Stimulated activated memory B cell treated with anti-CD40 and anti-IgM and Interleukin-4, amounts not matched to agents 10 μg/mL and 1 μg/mL and 100 μg/mL, for 72 hours (primary cell): ENCODE measurements around the gene TMEM184A.

Experiments used
- ATAC-seq: fragments of 150-1000 bp; cut with Tn5 transposase; 2 replicates; pipeline ENCODE4 v1.10.0; 2021
- H3K27ac Mint-ChIP-seq: one replicate; pipeline ENCODE4 v1.8.0; 2022; ENCODE audit warnings: mild to moderate bottlenecking, mixed read lengths
- H3K27me3 Mint-ChIP-seq: one replicate; pipeline ENCODE4 v1.8.0; 2022; ENCODE audit warnings: mixed read lengths
- H3K36me3 Mint-ChIP-seq: one replicate; pipeline ENCODE4 v1.8.0; 2022; ENCODE audit warnings: mixed read lengths
- H3K4me1 Mint-ChIP-seq: one replicate; pipeline ENCODE4 v1.8.0; 2022; ENCODE audit warnings: mixed read lengths
- H3K4me3 Mint-ChIP-seq: one replicate; pipeline ENCODE4 v1.8.0; 2022; ENCODE audit warnings: mild to moderate bottlenecking, moderate library complexity, mixed read lengths
- H3K9me3 Mint-ChIP-seq: one replicate; pipeline ENCODE4 v1.8.0; 2022; ENCODE audit warnings: mixed read lengths

The TMEM184A gene

DNA sequence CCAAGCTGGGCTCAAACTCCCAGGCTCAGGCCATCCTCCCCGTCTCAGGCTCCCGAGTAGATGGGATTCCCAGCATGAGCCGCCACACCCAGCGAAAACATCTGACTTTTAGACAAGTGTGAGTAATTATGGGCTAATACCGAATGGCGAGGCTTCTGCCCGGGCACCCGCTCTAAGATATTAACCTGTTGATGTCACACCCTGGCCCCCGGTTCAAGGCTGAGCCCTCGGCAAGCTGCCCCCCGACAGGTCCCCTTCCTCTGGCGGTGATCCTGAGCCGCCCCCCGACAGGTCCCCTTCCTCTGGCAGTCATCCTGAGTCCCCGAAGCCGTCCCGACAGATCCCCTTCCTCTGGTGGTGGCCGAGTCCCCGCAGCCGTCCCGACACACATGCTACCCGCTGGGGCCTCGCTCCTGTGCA is 8.6 kb upstream of the TMEM184A start:
- no peak overlapping the region for H3K4me3 Mint-ChIP-seq
- ATAC-seq, result no peak

DNA sequence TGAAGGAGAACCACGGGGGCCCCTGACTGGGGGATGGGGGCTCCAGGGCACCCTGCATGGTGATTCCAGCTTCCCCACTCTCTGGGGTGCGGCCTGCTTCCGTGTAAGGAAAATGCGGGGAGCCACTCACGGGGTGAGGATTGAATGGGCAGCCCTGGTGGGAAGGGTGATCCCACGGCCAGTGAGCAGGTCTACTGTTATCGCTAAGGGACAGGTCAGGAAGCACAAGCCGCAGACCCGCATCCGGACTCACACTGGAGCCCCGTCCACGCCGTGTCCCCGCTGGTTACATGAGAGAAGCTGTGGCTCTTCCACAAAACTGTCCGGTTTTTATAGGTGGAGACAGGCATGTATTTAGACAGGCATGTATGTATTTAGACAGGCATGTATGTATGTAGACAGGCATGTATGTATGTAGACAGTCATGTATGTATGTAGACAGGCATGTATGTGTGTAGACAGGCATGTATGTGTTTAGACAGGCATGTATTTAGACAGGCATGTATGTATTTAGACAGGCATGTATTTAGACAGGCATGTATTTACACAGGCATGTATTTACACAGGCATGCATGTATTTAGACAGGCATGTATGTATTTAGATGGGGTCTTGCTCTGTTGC is 8.1 kb upstream of the TMEM184A start:
- H3K4me3 Mint-ChIP-seq, result no peak overlapping the region
- H3K27me3 Mint-ChIP-seq, result peaks cover 28% of the 10 kb centered on the region

More for the DNA sequence above, 8.6 kb upstream of the TMEM184A start:
- Mint-ChIP-seq H3K36me3 (peaks cover 43% of the 10 kb centered on the region), H3K9me3 (no peaks in the 10 kb centered on the region), H3K27me3 (peaks cover 28% of the 10 kb centered on the region), H3K27ac (no peak overlapping the region), H3K4me1 (peaks cover 25% of the 10 kb centered on the region)

DNA sequence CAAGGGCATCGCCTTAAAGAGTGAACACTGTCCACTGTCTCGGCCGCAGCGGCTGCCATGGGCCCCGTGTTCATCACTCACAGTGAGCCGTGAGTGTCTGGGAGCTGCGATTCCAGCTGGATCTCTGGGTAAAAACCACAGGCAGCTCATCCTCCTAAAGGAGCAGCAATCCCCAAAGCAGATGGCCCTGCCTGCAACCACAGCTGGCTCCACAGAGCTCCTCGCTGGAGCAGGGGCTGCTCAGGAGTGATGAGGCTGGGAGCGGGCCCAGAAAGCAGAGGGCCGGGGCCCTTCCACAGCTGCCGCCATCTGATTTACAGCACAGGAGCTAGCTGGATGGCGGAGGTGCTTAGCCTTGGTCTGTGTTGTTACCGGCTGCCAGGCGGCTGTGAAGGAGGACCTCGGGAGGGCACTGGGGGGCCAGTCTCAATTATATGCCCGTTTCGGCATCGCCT is 6.6 kb upstream of the TMEM184A start:
- no peak for ATAC-seq
- Mint-ChIP-seq H3K4me1 (peaks cover 8% of the 10 kb centered on the region), H3K27ac (no peak overlapping the region), H3K36me3 (peaks cover 29% of the 10 kb centered on the region), H3K27me3 (peaks cover 28% of the 10 kb centered on the region), H3K4me3 (no peak overlapping the region), H3K9me3 (no peaks in the 10 kb centered on the region)

More for the DNA sequence above, 8.1 kb upstream of the TMEM184A start:
- H3K27ac Mint-ChIP-seq, result no peak overlapping the region
- no peak for ATAC-seq
- H3K4me1 Mint-ChIP-seq, result peaks cover 22% of the 10 kb centered on the region
- H3K36me3 Mint-ChIP-seq, result peaks cover 42% of the 10 kb centered on the region
- H3K9me3 Mint-ChIP-seq, result no peaks in the 10 kb centered on the region

DNA sequence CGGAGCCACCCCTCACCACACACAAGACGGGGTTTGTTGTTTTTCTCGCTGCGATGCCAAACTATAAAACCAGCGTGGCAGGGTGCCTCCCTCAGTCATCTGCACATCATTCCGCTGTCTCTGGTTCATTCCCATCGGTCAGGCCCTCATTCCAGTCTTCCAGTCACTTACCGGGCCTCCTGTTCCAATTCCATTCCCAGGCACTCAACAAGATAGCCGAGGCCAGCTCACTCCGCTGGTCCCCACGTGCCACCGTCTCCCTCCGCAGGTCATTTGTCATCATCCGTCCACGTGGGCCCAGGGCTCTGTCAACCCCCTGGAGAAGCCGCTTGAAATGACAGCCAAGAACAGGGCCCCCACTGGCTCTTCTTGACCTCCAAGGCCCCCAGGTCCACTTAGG is 6.1 kb upstream of the TMEM184A start:
- Mint-ChIP-seq H3K4me1 (peaks cover 2% of the 10 kb centered on the region), H3K27ac (no peak overlapping the region), H3K9me3 (no peaks in the 10 kb centered on the region), H3K4me3 (no peak overlapping the region), H3K27me3 (peaks cover 28% of the 10 kb centered on the region), H3K36me3 (peaks cover 24% of the 10 kb centered on the region)
- no peak for ATAC-seq

DNA sequence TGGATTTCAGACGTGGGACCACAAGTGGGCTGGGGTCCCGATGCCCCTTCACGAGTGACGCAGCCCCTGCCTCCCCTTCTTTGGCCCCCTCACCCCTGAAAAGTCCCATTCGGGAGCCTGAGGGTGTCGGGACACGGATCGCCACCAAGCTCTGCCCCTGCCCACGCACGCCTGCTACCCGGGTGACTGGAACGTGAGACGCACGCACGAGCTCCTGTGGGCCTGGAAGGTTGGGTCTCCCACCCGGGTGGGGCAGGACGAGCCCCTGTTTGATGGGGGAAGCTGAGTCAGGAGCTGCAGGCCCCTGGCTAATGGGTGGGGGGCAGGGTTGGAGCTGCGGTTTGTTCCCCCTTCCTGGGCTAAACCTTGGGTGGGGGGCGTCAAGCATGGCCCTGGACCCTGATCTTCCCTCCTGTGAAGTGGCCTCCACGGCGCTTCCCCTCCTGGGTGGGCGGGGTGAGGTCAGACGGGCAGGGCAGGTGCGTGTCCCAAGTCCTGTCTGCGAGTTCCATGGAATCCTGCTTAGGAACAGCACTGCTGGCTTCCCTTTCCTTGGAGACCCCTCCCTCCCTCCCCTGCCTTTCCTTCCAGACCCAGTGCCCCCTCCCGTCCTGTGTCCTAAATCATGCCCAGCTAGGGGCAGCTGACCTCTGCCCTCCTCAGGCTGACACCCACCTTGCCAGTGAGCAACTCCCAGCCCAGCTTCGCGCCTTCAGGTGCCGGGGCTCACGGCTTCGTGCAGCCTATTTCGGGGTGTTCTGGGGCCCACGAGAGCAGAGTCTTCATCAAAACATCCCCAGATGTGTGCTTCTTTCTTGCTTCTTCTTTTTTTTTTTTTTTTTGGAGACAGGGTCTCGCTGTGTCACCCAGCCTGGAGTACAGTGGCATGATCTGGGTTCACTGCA is 5.3 kb upstream of the TMEM184A start:
- H3K4me3 Mint-ChIP-seq, result no peak overlapping the region
- H3K27ac Mint-ChIP-seq, result no peak overlapping the region
- H3K27me3 Mint-ChIP-seq, result peaks cover 32% of the 10 kb centered on the region
- H3K4me1 Mint-ChIP-seq, result peaks cover 3% of the 10 kb centered on the region
- H3K9me3 Mint-ChIP-seq, result no peaks in the 10 kb centered on the region
- peaks cover 17% of the 10 kb centered on the region for H3K36me3 Mint-ChIP-seq
- ATAC-seq, result no peak

DNA sequence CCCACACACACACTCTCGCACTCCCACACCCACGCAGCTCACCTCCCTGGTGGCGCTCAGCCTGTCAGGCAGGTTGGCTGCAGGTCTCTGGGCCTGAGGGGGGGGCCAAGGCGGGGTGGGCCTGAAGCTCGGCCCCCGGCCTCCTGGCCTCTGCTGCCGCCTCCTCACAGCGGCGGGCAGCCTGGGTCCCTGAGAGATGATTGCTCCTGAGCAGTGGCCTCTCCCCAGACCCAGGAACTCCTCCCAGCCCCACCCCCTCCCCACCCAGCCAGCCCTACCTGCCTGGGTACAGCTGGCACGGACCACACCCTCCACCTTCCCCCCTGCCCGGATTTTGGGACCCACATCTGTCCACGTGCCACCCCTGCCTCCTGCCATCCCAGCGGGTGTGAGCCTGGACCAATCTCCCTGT is 4.6 kb upstream of the TMEM184A start:
- Mint-ChIP-seq H3K4me3 (no peak overlapping the region), H3K36me3 (peaks cover 11% of the 10 kb centered on the region), H3K9me3 (no peaks in the 10 kb centered on the region), H3K27me3 (peaks cover 38% of the 10 kb centered on the region), H3K4me1 (peaks cover 9% of the 10 kb centered on the region), H3K27ac (no peak overlapping the region)
- no peak for ATAC-seq

DNA sequence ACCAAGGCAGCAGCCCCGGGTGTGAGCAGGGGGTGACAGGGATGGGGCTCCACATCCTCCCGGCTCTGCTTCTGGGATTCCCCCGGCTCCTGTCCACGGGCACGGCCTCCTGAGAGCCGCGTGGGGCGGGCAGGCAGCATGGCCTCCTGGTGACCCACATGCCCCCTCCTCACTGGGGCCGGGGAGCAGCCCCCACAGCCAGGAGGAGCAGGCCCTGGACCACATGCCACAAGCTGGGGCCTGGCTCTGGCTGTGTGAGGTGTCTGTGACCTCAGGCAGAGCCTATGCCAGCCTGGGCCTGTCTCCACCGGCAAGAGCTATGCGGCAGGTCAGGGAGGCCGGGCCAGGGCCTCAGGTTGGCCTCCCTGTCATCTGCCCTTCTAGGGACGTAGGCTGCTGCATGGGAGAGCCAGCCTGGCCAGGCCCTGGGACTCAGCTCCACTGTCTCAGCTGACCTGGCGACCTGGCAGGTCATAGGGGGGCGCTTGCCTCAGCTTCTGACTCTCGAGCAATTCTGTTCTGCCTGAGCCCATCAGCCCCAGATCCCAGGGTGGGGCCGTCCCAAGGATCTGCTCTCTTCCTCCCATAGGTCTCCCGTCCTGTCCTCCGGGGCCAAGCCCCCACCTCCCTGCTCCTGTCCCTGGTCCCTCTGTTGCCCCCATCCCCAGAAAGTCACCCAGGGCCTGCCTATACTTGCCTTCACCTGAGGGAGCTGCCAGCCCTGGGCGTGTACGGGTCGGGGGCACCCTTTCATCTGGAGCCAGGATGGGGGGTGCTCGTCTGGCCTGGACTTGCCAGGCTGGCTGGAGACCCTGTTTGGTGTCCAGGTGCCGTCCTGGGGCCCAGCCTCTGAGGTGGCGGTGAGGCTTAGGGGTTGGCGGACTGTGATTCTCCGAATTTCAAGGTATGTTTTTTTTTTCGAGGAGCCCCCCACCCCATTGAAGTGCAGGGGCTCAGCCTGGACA is 3.9 kb upstream of the TMEM184A start:
- ATAC-seq, result no peak
- peaks cover 16% of the 10 kb centered on the region for H3K4me1 Mint-ChIP-seq
- no peaks in the 10 kb centered on the region for H3K9me3 Mint-ChIP-seq
- no peak overlapping the region for H3K4me3 Mint-ChIP-seq
- H3K27me3 Mint-ChIP-seq, result peaks cover 45% of the 10 kb centered on the region
- H3K36me3 Mint-ChIP-seq, result peaks cover 3% of the 10 kb centered on the region
- no peak overlapping the region for H3K27ac Mint-ChIP-seq

DNA sequence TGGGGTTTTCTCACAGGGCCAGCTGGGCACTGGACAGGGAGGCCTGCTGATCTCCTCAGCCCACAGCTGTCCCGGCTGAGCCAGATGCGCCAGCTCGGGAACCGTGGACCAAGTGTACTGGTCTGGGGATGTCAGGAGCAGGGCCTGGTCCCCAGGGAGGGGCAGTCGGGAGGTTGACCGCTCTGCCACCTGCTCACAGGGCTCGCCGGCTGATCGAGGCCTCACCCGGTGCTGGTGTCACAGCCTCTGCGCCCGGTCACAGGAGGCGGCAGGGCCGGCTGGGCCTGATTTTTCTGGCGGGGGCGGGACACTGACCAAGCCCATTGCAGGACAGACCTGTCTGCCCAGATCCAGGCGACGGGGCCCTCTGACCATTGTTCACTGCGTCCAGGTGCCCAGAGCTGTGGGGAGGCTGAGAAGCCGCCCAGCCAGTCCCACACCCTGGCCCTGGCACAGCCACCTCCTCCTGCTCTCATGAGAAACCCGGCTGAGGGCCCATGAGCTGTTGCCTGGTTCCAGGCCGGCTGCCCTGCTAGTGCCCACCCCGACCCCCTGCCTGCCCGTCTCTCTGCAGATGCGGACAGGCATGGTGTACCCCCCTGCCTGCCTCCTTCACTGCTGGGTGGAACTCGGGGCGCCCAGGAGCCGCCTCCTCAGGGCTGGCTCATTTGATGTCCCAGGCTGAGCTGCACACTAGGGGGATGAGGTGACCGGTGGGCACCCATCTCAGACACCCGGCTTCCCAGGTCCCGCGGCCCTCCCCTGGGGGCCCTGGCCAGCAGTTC is 3.0 kb upstream of the TMEM184A start:
- Mint-ChIP-seq H3K36me3 (no peaks in the 10 kb centered on the region), H3K4me1 (peaks cover 17% of the 10 kb centered on the region), H3K9me3 (no peaks in the 10 kb centered on the region), H3K4me3 (no peak overlapping the region), H3K27me3 (peaks cover 53% of the 10 kb centered on the region), H3K27ac (no peak overlapping the region)
- no peak for ATAC-seq

DNA sequence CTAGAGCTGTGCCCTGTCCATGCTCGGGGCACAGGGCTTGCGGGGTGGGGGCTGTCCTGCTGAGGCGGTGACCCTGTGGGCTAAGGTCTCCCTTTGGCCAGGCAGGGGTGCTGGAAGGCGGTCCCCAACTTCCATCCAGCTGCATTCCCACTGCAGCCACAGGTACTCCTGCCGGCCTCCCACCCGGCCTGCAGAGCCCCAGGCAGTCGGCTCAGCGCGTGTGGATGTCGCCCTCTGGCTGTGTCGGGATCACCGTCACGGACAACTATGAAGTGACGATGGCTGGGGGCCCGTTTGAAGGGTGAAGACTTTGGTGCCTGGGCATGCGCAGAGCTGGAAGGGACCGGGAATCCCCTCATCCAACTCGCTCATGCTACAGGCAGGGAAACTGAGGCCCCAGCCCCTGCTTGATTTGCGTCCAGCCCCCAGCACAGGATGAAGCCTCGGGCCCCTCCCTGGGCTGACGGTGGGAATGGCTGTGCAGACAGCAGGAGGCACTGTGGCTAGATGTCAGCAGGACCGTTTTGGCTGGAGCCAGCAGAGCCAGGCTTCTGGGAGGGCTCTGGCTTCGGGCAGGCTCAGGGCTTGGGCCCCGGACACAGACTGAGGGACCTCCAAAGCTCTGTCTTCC is 2.3 kb upstream of the TMEM184A start:
- peaks cover 17% of the 10 kb centered on the region for H3K4me1 Mint-ChIP-seq
- peaks cover 53% of the 10 kb centered on the region for H3K27me3 Mint-ChIP-seq
- no peaks in the 10 kb centered on the region for H3K9me3 Mint-ChIP-seq
- H3K27ac Mint-ChIP-seq, result no peak overlapping the region
- H3K4me3 Mint-ChIP-seq, result no peak overlapping the region
- ATAC-seq, result no peak
- no peaks in the 10 kb centered on the region for H3K36me3 Mint-ChIP-seq

DNA sequence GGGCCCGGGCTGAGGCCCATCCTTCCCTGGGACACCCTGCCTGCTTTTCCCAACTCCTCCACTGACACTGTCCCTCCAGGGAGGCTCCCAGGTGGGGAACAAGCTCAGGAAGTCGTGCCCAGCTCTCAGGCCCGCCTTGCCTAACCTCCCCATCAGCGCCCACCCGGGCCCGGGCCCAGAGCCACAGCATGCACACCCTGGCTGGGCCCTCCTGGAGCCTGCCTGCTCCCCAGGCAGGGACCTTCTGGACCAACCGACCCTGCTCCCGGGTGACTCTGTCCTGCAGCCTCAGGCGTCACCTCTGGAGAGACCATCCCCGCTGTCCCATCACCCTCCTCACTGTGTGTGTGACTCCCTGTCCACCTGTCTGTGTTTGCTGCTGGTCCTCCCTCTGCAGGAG is 1.8 kb upstream of the TMEM184A start:
- peaks cover 53% of the 10 kb centered on the region for H3K27me3 Mint-ChIP-seq
- H3K4me3 Mint-ChIP-seq, result no peak overlapping the region
- ATAC-seq, result no peak
- H3K4me1 Mint-ChIP-seq, result peaks cover 17% of the 10 kb centered on the region
- H3K36me3 Mint-ChIP-seq, result no peaks in the 10 kb centered on the region
- no peak overlapping the region for H3K27ac Mint-ChIP-seq
- no peaks in the 10 kb centered on the region for H3K9me3 Mint-ChIP-seq

DNA sequence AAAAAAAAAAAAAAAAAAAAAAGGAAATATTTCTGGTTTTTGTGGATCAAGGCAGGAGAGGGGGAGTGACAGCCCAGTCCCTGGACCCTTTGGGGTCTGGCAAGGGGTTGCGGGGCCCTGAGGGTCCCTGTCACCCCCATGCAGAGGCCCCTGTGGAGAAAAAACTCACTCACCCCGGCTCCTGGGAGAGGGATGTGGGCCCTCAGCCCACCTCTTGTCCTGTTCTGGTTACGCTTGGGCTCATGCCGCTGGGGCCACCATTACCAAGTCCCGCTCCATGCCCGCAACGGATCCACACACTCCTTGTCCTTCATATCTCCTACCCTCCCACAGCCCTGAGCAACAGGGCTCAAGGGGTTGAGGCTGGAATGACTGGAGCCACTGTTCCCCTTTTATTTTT is 1.0 kb upstream of the TMEM184A start:
- peaks cover 17% of the 10 kb centered on the region for H3K4me1 Mint-ChIP-seq

DNA sequence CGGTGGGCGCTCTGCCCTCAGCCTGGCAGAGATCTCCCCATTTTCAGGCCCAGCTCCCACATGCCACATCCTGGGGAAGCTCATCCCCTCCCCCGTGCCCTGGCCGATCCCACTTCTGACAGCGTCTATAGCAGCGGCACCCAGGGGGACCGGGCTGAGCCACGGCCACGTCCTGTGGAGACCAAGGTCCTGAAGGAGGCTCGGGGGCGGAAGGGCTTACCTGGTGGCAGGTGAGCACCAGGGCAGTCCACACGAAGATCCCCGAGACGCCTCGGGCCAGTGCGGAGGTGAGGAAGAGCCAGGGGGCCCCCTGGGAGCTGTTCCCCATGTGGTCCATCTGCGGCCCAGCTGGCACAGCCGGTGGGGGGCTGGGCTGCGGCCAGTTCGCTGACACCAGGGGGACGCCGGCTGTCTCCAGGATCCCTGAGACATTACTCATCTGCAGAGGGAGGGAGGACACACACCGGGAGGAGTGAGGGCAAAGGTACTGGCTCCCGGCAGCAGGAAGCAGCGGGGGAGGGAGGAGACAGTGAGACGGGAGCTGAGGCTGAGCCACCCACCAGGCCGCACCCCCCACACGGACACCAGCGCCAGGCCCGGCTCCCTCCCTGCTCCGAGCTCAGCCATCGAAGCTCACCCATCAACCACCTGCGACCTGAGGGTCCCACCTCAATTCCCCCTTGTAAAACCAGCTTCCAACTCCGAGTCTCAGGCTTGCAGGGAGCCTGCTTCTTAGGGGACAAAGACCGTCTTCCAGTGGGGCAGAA is 776 bp downstream of the TMEM184A start:
- peaks cover 17% of the 10 kb centered on the region for H3K4me1 Mint-ChIP-seq
- H3K9me3 Mint-ChIP-seq, result no peaks in the 10 kb centered on the region
- no peak for ATAC-seq
- no peak overlapping the region for H3K27ac Mint-ChIP-seq
- peaks cover 30% of the 10 kb centered on the region for H3K27me3 Mint-ChIP-seq
- H3K36me3 Mint-ChIP-seq, result no peaks in the 10 kb centered on the region
- no peak overlapping the region for H3K4me3 Mint-ChIP-seq

More for the DNA sequence above, 1.0 kb upstream of the TMEM184A start:
- Mint-ChIP-seq H3K27ac (no peak overlapping the region), H3K4me3 (no peak overlapping the region), H3K9me3 (no peaks in the 10 kb centered on the region), H3K27me3 (peaks cover 48% of the 10 kb centered on the region), H3K36me3 (no peaks in the 10 kb centered on the region)
- no peak for ATAC-seq

DNA sequence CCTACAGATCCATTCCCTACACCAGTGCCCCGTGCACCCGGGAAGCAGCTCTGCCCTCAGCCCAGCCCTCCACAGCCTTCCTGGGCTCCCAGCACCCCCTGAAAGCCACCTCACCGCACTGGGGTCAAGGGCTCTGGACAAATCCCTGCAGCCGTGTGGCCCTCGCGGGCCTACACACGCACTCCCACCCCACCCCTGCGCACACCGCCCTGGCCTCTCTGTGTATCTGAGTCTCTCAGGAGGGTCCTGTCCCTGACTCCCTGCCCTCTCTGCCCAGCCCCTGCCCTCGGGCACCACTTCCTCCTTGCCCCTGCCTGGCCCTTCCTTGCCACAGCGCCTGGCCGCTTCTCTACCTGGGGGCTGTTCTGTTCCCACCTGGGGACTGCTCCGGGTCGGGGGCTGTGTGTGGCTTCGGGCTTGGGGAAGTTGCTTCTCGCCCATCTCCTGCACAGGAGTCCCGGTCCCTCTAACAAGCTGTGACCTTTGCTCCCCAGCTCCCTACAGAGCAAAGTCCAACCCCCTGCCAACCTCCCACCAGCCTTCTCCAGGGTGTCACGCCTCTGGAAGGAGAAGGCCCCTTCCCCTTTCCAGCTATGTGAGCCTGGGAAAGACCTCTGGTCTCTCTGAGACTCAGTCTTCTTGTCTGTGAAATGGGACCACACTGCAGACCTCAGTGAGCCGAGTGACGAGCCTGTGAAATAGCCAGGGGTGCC is 1.5 kb downstream of the TMEM184A start:
- Mint-ChIP-seq H3K4me1 (peaks cover 17% of the 10 kb centered on the region), H3K27ac (no peak overlapping the region), H3K36me3 (no peaks in the 10 kb centered on the region), H3K4me3 (no peak overlapping the region), H3K27me3 (peaks cover 25% of the 10 kb centered on the region), H3K9me3 (no peaks in the 10 kb centered on the region)
- no peak for ATAC-seq
